Stomach (tissue), 4 donors: ENCODE measurements around the gene CALHM4.

ENCODE experiments used
- EP300 ChIP-seq: sonication (generic); formaldehyde crosslinking; IDR thresholded peaks from one replicate; pipeline ENCODE4 v1.6.1; 2017; ENCODE audit warnings: antibody characterized with exemption
- POLR2A ChIP-seq, 4 donors: fragments of 450-650 bp; IDR thresholded peaks; one replicate each; pipeline ENCODE4 v1.6.1; 2016; ENCODE audit warnings: antibody characterized with exemption in 4 of 4, control low read depth in 2 of 4, mild to moderate bottlenecking in 1 of 4, moderate library complexity in 1 of 4
- POLR2AphosphoS5 ChIP-seq, 3 donors: sonication (generic); formaldehyde crosslinking; IDR thresholded peaks; one replicate each; pipeline ENCODE4 v1.6.1; 2016; ENCODE audit warnings: antibody characterized with exemption in 3 of 3
- TF ChIP-seq, protein P1 (sequence below), 7 experiments: fragments of 450-650 bp in 4 of 7; fragments of 200-600 bp in 3 of 7; sonication (generic) in 3 of 7; IDR thresholded peaks; one replicate each; pipeline ENCODE4 v1.5.1; 2016 to 2019; ENCODE audit warnings: antibody characterized with exemption in 7 of 7, control low read depth in 2 of 7, mild to moderate bottlenecking in 1 of 7

- TF ChIP-seq, protein P1, sequence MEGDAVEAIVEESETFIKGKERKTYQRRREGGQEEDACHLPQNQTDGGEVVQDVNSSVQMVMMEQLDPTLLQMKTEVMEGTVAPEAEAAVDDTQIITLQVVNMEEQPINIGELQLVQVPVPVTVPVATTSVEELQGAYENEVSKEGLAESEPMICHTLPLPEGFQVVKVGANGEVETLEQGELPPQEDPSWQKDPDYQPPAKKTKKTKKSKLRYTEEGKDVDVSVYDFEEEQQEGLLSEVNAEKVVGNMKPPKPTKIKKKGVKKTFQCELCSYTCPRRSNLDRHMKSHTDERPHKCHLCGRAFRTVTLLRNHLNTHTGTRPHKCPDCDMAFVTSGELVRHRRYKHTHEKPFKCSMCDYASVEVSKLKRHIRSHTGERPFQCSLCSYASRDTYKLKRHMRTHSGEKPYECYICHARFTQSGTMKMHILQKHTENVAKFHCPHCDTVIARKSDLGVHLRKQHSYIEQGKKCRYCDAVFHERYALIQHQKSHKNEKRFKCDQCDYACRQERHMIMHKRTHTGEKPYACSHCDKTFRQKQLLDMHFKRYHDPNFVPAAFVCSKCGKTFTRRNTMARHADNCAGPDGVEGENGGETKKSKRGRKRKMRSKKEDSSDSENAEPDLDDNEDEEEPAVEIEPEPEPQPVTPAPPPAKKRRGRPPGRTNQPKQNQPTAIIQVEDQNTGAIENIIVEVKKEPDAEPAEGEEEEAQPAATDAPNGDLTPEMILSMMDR (IDR thresholded peaks at IDR 0.05): peak in 5 of 7 experiments; percentile 28 to 60 (median 46)
- no peak for TF ChIP-seq POLR2A (IDR thresholded peaks at IDR 0.05)
- peak in 2 of 3 donors; percentile 39 to 69 for TF ChIP-seq POLR2AphosphoS5 (IDR thresholded peaks at IDR 0.05)
- TF ChIP-seq EP300: no peak
Observed at GRCh38 chr6:116511424-116512110, 42.0 kb upstream of the CALHM4 start, which contains the start of gene CALHM5.
